Measurements from ENCODE around the gene ZFAND3. TPM values are rescaled to one million over a fixed set of nuclear protein-coding genes. Genes with fewer than 3 reads are reported as not detected.
A peak's percentile ranks its signal among the peaks of the same experiment; 100 is the strongest.

ZFAND3 gene
- total and polyA plus RNA-seq, 2 donors (not counting 1 experiment from before 2014, with no cell fraction given): 13.5 to 58.3 TPM

DNA sequence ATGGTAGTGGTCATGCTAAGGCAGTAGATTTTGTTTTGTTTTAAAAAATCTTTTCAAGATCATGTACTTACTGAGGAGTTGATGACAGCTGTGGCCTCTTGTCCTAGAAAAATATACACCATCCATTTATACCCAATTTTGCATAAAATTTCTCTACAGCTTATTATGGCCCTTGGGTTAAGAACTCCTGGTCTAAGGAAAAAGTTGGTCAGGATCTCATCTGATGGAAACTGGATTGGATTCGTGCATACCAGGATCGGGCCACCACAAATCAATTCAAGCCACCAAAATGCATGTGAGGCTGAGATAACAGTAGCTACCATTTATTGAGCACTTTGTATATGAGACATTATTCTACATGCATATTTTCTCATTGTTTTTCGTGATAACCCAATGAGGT, 244.4 kb downstream of the ZFAND3 start:
- ChIA-PET POLR2A (no interaction called here), CTCF (interaction anchor here (1.3 to 1.7 kb wide), 2 partner anchors 11 to 30 kb away, joined by 5 read pairs; no protein-coding TSS in a partner anchor)
- Histone ChIP-seq H3K9me3 (ENCODE audit: control extremely low read depth in 1 of 3, control insufficient read depth in 2 of 3, insufficient read depth in 1 of 3, low read length in 2 of 3) (no peaks in the 10 kb centered on the region), H4K20me1 (ENCODE audit: control insufficient read depth, insufficient read depth, low read length, poor library complexity, severe bottlenecking) (peaks cover 3% of the 10 kb centered on the region), H3K36me3 (replicated peaks in 1 of 2; ENCODE audit: control extremely low read depth in 1 of 2, control insufficient read depth in 1 of 2, extremely low read depth in 1 of 2, insufficient read depth in 2 of 2, low read length in 1 of 2) (peaks cover 13 to 20% of the 10 kb centered on the region in 2 experiments), H3K27ac (ENCODE audit: low read length in 2 of 2) (no peak overlapping the region), H3K79me2 (ENCODE audit: control insufficient read depth, insufficient read depth, low read length) (no peaks in the 10 kb centered on the region), H3K4me1 (ENCODE audit: control insufficient read depth in 2 of 2, insufficient read depth in 2 of 2, low read length in 2 of 2) (peaks cover 6 to 12% of the 10 kb centered on the region in 2 donors), H3K4me2 (replicated peaks; ENCODE audit: low read depth, low read length, poor library complexity, severe bottlenecking) (no peak overlapping the region), H3K4me3 (ENCODE audit: control extremely low read depth in 1 of 5, extremely low read depth in 1 of 5, insufficient read depth in 1 of 5, low read depth in 2 of 5, low read length in 4 of 5) (no peak overlapping the region), H2AFZ (ENCODE audit: insufficient read depth, low read depth, low read length, poor library complexity, severe bottlenecking) (no peak overlapping the region), H3K9ac (ENCODE audit: low read length) (no peak overlapping the region), H3K27me3 (replicated peaks in 1 of 4; ENCODE audit: control extremely low read depth in 1 of 4, control insufficient read depth in 3 of 4, insufficient read depth in 4 of 4, low read length in 3 of 4) (no peaks in the 10 kb centered on the region)
- no peak for DNase-seq
- ATAC-seq (ENCODE audit: low read depth): no peak
- no peaks in the 10 kb centered on the region for H3K27me3 Mint-ChIP-seq
- H3K9me3 Mint-ChIP-seq (ENCODE audit: insufficient read depth): no peaks in the 10 kb centered on the region
- WGBS (ENCODE audit: insufficient coverage): no CpG with 5 or more reads among the region's 3 CpGs
- intact Hi-C loops (cut with micrococcal nuclease): no loop called here
- H3K4me1 Mint-ChIP-seq: peaks cover 39% of the 10 kb centered on the region
- no peak for TF ChIP-seq EZH2 (IDR thresholded peaks at IDR 0.05; ENCODE audit: borderline replicate concordance, insufficient read depth, low read depth, low read length, poor library complexity, severe bottlenecking)
- TF ChIP-seq, protein P1, sequence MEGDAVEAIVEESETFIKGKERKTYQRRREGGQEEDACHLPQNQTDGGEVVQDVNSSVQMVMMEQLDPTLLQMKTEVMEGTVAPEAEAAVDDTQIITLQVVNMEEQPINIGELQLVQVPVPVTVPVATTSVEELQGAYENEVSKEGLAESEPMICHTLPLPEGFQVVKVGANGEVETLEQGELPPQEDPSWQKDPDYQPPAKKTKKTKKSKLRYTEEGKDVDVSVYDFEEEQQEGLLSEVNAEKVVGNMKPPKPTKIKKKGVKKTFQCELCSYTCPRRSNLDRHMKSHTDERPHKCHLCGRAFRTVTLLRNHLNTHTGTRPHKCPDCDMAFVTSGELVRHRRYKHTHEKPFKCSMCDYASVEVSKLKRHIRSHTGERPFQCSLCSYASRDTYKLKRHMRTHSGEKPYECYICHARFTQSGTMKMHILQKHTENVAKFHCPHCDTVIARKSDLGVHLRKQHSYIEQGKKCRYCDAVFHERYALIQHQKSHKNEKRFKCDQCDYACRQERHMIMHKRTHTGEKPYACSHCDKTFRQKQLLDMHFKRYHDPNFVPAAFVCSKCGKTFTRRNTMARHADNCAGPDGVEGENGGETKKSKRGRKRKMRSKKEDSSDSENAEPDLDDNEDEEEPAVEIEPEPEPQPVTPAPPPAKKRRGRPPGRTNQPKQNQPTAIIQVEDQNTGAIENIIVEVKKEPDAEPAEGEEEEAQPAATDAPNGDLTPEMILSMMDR (IDR thresholded peaks at IDR 0.05): no peak
- H3K4me3 Mint-ChIP-seq: no peak overlapping the region
- peak overlapping the region; percentile 34 for H3K27ac Mint-ChIP-seq

DNA sequence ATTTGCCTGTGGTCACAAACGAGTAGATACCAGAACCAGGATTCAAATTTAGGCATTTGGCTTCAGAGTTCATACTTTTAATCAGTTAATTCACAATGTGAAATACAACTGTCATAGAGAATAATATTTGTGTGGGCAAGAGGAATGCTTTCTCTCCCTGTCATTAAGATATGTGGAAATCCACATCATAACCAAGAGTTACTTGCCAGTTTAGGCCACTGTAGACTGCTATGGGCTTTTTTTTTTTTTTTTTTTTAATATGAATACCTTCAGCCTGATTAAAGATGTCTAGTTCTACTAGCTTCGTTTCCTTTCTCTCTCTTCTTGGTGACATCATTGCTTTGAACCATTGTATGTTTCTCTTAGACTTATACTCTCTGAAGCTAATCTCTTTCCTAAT, 244.9 kb downstream of the ZFAND3 start:
- Histone ChIP-seq H3K9ac (ENCODE audit: low read length) (no peak overlapping the region), H3K27me3 (replicated peaks in 1 of 4; ENCODE audit: control extremely low read depth in 1 of 4, control insufficient read depth in 3 of 4, insufficient read depth in 4 of 4, low read length in 3 of 4) (no peaks in the 10 kb centered on the region), H3K79me2 (ENCODE audit: control insufficient read depth, insufficient read depth, low read length) (no peaks in the 10 kb centered on the region), H3K4me2 (replicated peaks; ENCODE audit: low read depth, low read length, poor library complexity, severe bottlenecking) (no peak overlapping the region), H3K4me1 (ENCODE audit: control insufficient read depth in 2 of 2, insufficient read depth in 2 of 2, low read length in 2 of 2) (peaks cover 6 to 12% of the 10 kb centered on the region in 2 donors), H4K20me1 (ENCODE audit: control insufficient read depth, insufficient read depth, low read length, poor library complexity, severe bottlenecking) (peaks cover 3% of the 10 kb centered on the region), H2AFZ (ENCODE audit: insufficient read depth, low read depth, low read length, poor library complexity, severe bottlenecking) (no peak overlapping the region), H3K4me3 (ENCODE audit: control extremely low read depth in 1 of 5, extremely low read depth in 1 of 5, insufficient read depth in 1 of 5, low read depth in 2 of 5, low read length in 4 of 5) (no peak overlapping the region), H3K36me3 (replicated peaks in 1 of 2; ENCODE audit: control extremely low read depth in 1 of 2, control insufficient read depth in 1 of 2, extremely low read depth in 1 of 2, insufficient read depth in 2 of 2, low read length in 1 of 2) (peaks cover 13 to 20% of the 10 kb centered on the region in 2 experiments), H3K27ac (ENCODE audit: low read length in 2 of 2) (no peak overlapping the region), H3K9me3 (ENCODE audit: control extremely low read depth in 1 of 3, control insufficient read depth in 2 of 3, insufficient read depth in 1 of 3, low read length in 2 of 3) (no peaks in the 10 kb centered on the region)
- WGBS (ENCODE audit: insufficient coverage): no CpG with 5 or more reads among the region's 2 CpGs
- POLR2A ChIA-PET: interaction anchor here (0.7 kb wide), 1 partner anchor 592 kb away, joined by 3 read pairs; no protein-coding TSS in a partner anchor
- no peak for DNase-seq
- Mint-ChIP-seq H3K27me3 (no peaks in the 10 kb centered on the region), H3K4me1 (peaks cover 42% of the 10 kb centered on the region), H3K27ac (peak overlapping the region; percentile 34), H3K9me3 (ENCODE audit: insufficient read depth) (no peaks in the 10 kb centered on the region), H3K4me3 (no peak overlapping the region)
- no peak for TF ChIP-seq EZH2 (IDR thresholded peaks at IDR 0.05; ENCODE audit: borderline replicate concordance, insufficient read depth, low read depth, low read length, poor library complexity, severe bottlenecking)
- TF ChIP-seq, protein P1 (IDR thresholded peaks at IDR 0.05): no peak
- ATAC-seq (ENCODE audit: low read depth): no peak
- intact Hi-C loops (cut with micrococcal nuclease): no loop called here
- CTCF ChIA-PET: interaction anchor here (0.6 to 1.7 kb wide), 3 partner anchors 11 to 561 kb away, joined by 3 to 5 read pairs (median 5); no protein-coding TSS in a partner anchor
